Retinal pigment epithelial cell (primary cell): ENCODE results near the gene WNK1.

ENCODE experiments used
- DNase-seq: peaks from one replicate; pipeline ENCODE4 v3.0.0-alpha.2; 2010; ENCODE audit warnings: low read depth
- H3K4me3 ChIP-seq: 2 replicates; pipeline ENCODE4 v1.5.1; 2011; ENCODE audit warnings: mild to moderate bottlenecking, low read length, control low read depth, moderate library complexity
- TF ChIP-seq, protein P1 (sequence below): conservative IDR thresholded peaks from 2 replicates; pipeline ENCODE4 v1.5.1; 2011; ENCODE audit warnings: low read depth, low read length, control low read depth, inconsistent platforms

WNK1 gene

GRCh38 chr12:885701-886100 lies 133.3 kb downstream of the WNK1 start:
- H3K4me3 ChIP-seq: no peak overlapping the region
- DNase-seq: no peak
- TF ChIP-seq, protein P1, sequence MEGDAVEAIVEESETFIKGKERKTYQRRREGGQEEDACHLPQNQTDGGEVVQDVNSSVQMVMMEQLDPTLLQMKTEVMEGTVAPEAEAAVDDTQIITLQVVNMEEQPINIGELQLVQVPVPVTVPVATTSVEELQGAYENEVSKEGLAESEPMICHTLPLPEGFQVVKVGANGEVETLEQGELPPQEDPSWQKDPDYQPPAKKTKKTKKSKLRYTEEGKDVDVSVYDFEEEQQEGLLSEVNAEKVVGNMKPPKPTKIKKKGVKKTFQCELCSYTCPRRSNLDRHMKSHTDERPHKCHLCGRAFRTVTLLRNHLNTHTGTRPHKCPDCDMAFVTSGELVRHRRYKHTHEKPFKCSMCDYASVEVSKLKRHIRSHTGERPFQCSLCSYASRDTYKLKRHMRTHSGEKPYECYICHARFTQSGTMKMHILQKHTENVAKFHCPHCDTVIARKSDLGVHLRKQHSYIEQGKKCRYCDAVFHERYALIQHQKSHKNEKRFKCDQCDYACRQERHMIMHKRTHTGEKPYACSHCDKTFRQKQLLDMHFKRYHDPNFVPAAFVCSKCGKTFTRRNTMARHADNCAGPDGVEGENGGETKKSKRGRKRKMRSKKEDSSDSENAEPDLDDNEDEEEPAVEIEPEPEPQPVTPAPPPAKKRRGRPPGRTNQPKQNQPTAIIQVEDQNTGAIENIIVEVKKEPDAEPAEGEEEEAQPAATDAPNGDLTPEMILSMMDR: no peak

- TF ChIP-seq, protein P1: no peak
- no peak for DNase-seq
- H3K4me3 ChIP-seq: no peak overlapping the region
These were observed 133.8 kb downstream of the WNK1 start for GRCh38 chr12:886206-886605.

DNA sequence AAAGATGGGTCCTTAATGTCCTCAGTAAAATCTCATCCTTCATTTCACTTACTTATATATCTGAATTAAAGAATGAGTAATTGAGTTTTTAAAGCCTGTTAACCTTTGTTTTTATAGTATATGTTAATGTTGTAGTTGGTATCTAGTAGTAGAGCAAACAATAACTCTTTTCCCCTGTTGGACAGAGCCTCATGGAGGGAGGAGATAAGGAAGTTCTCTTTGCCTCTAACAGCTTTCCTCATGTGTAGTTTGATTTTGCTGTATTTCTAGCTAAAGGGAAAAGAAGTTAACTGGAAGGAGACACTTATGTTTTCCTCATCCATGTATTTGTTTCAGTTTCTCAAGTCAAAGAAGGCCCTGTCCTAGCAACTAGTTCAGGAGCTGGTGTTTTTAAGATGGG lies 141.8 kb downstream of the WNK1 start:
- no peak overlapping the region for H3K4me3 ChIP-seq
- TF ChIP-seq, protein P1: no peak
- DNase-seq: no peak

DNA sequence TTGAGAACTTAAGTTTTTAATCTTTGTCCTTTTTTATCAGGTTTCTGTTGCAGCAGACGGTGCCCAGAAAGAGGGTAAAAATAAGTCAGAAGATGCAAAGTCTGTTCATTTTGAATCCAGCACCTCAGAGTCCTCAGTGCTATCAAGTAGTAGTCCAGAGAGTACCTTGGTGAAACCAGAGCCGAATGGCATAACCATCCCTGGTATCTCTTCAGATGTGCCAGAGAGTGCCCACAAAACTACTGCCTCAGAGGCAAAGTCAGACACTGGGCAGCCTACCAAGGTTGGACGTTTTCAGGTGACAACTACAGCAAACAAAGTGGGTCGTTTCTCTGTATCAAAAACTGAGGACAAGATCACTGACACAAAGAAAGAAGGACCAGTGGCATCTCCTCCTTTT lies 143.7 kb downstream of the WNK1 start:
- DNase-seq: no peak
- no peak overlapping the region for H3K4me3 ChIP-seq
- TF ChIP-seq, protein P1: no peak

DNA sequence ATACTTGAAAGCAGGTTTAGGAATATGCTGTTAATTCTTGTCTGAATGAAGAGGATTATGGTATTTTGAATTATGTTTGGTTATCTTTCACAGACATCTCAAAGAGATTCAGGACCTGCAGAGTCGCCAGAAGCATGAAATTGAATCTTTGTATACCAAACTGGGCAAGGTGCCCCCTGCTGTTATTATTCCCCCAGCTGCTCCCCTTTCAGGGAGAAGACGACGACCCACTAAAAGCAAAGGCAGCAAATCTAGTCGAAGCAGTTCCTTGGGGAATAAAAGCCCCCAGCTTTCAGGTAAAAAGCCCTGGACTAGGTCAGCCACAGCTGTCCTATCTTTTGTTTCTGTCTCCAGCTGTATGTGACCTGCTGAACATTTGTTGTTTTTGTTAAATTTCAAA lies 145.0 kb downstream of the WNK1 start:
- H3K4me3 ChIP-seq: no peak overlapping the region
- TF ChIP-seq, protein P1: no peak
- DNase-seq: no peak

- TF ChIP-seq, protein P1: no peak
- H3K4me3 ChIP-seq: no peak overlapping the region
- no peak for DNase-seq
These were observed 150.2 kb downstream of the WNK1 start for GRCh38 chr12:902581-902980.

DNA sequence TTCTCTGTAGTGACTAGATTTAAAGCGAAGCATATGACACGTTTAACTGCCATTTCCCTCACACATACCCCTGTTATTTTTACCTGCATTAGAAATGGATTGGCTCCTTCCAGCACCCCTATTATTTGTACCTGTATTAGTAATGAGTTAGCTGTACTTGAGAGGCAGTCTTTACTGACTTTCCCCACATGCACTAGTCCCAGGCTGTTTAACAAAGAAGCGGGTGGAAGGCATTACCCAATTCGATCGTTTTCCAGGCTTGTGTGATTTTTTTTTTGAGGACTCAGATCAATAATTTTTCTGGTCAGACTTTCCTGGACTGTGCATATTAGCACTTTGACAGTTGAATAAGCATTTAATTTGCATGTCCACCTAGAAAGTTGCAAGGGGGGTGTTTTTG lies 150.7 kb downstream of the WNK1 start:
- no peak for DNase-seq
- TF ChIP-seq, protein P1: no peak

More for the DNA sequence above, 150.7 kb downstream of the WNK1 start:
- H3K4me3 ChIP-seq: no peak overlapping the region
